GM19452 (cell line): ENCODE data around the gene RNF145.
"Not testable (repeated sequence)": the region's sequence is repeated elsewhere in the genome, so short reads cannot be mapped to it uniquely, and the experiment has no call there.

Experiments used
- ATAC-seq: cut with Tn5 transposase; IDR thresholded peaks from one replicate; pipeline ENCODE4 v1.9.1; 2021; ENCODE audit not compliant: unreplicated experiment

Gene RNF145

DNA sequence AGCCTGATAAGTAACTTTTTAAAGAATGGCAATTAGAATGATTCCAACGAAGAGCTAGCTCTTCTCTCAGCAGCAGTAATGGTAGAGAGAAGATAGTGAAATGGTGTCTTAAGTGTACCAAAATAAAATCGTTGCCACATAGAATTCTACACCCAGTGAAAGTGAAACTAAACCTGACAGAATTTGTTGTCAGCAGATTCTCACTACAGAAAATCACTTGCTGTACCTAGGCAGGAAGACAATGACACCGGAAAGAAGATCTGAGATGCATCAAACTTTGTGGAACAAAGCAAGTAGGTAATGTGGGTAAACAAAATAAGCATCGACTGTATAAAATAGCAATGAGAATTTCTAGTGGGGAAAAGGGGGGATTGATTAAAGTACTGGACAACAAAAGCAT, 88.9 kb downstream of the RNF145 start:
- ATAC-seq, result no peak

- not testable (repeated sequence) for ATAC-seq
Observed at GRCh38 chr5:159119842-159120241, 89.5 kb downstream of the RNF145 start.

GRCh38 chr5:159118958-159119659, 90.2 kb downstream of the RNF145 start:
- not testable (repeated sequence) for ATAC-seq

GRCh38 chr5:159113405-159113804, 95.9 kb downstream of the RNF145 start:
- no peak for ATAC-seq

- ATAC-seq, result no peak
Observed at GRCh38 chr5:159112436-159112835, 96.9 kb downstream of the RNF145 start.
